ENCODE data around the gene HS3ST4. TPM values are rescaled to one million over a fixed set of nuclear protein-coding genes. Genes with fewer than 3 reads are reported as not detected.

HS3ST4 gene
- total RNA-seq, 3 donors from 2014 or later, result 0.66 to 3.4 TPM; not detected in 1

DNA sequence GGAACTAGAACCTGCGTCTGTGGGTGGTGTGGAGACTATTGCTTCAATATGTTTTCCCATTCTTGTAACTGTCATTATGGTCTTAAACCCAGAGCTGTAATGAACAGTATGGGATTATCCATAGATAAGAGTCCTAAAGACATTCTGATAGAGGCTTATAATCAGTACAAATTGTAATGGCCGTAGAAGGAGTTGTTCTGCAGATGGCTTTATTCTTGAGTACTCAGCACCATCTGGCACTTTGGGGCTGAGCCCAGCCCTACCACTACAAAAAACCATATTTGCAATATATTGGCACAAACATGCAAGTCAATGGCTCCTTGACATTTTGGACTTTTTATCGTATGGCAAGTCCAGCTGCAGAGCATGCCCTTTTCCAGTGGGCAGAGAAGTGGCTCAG is 150.0 kb downstream of the HS3ST4 start:
- Histone ChIP-seq H3K4me3 (no peak overlapping the region), H3K9me3 (no peaks in the 10 kb centered on the region), H3K27me3 (no peaks in the 10 kb centered on the region), H3K27ac (no peak overlapping the region), H3K36me3 (no peaks in the 10 kb centered on the region), H3K4me1 (peaks cover 0 to 3% of the 10 kb centered on the region in 2 donors)
- no peak for DNase-seq (ENCODE audit: low spot score in 2 of 2)
- TF ChIP-seq POLR2AphosphoS5 (IDR thresholded peaks at IDR 0.05), result no peak
- TF ChIP-seq, protein P1, sequence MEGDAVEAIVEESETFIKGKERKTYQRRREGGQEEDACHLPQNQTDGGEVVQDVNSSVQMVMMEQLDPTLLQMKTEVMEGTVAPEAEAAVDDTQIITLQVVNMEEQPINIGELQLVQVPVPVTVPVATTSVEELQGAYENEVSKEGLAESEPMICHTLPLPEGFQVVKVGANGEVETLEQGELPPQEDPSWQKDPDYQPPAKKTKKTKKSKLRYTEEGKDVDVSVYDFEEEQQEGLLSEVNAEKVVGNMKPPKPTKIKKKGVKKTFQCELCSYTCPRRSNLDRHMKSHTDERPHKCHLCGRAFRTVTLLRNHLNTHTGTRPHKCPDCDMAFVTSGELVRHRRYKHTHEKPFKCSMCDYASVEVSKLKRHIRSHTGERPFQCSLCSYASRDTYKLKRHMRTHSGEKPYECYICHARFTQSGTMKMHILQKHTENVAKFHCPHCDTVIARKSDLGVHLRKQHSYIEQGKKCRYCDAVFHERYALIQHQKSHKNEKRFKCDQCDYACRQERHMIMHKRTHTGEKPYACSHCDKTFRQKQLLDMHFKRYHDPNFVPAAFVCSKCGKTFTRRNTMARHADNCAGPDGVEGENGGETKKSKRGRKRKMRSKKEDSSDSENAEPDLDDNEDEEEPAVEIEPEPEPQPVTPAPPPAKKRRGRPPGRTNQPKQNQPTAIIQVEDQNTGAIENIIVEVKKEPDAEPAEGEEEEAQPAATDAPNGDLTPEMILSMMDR (IDR thresholded peaks at IDR 0.05), result no peak
- TF ChIP-seq POLR2A (IDR thresholded peaks at IDR 0.05), result no peak
- intact Hi-C loops (cut with DNase I; ENCODE audit: low total_unique reads), result loop anchor here (5.0 kb wide), 1 partner anchor 474 kb away; no protein-coding TSS in a partner anchor

DNA sequence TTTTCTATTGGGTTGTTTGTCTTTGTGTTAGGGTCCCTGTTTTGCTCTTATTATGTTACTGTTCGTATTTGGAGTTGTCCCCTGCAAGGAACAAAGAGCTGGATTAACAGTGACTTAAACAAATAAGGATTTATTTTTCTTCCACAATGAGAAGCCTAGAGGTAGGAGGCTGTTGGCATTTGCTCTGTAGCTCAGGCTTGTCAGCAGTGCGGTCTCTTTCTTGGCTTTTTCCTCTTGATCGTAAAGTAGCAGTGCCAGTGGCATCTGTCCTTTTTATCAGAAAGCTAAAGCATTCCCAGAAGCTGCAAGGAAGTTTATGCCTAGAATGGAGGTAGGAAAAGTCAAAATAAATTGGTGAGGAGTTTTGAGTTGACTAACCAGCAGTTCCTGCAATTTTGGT is 154.1 kb downstream of the HS3ST4 start:
- Histone ChIP-seq H3K9me3 (no peaks in the 10 kb centered on the region), H3K27ac (no peak overlapping the region), H3K36me3 (no peaks in the 10 kb centered on the region), H3K27me3 (no peaks in the 10 kb centered on the region), H3K4me3 (no peak overlapping the region), H3K4me1 (no peaks in the 10 kb centered on the region)
- DNase-seq (ENCODE audit: low spot score in 2 of 2), result no peak
- intact Hi-C loops (cut with DNase I; ENCODE audit: low total_unique reads), result no loop called here
- TF ChIP-seq POLR2AphosphoS5 (IDR thresholded peaks at IDR 0.05) (no peak), POLR2A (IDR thresholded peaks at IDR 0.05) (no peak)
- TF ChIP-seq, protein P1 (IDR thresholded peaks at IDR 0.05), result no peak

DNA sequence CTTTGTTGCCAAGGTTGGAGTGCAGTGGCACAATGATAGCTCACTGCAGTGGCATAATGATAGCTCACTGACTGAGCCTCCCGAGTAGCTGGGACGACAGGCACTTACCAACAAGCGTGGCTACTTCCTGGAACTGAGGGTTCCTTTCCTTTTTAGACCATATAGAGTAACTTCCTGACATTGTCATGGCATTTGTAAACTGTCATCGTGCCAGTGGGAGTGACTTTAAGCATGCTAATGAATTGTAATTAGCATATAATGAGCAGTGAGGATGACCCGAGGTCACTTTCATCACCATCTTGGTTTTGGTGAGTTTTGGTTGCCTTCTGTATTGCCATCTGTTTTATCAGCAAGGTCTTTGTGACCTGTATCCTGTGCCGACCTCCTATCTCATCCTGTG is 162.4 kb downstream of the HS3ST4 start:
- TF ChIP-seq POLR2A (IDR thresholded peaks at IDR 0.05), result no peak

DNA sequence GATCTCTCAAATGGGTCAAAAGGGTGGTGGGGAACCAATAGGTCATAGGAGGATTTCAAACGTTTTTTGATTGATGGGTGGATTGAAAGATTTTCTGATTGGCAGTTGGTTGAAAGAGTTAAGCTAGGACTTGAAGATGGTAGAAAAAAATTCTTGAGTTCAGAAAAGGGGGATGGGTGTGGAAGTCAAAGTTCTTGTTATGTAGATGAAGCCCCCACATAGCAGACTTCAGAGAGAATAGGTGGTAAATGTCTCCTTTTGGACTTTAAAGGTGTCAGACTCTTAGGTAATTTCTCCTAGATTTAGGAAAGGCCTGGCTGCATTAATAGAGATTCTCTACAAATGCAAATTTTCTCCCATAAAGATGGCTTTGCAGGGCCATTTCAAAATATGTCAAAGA is 163.3 kb downstream of the HS3ST4 start:
- Histone ChIP-seq H3K36me3 (no peaks in the 10 kb centered on the region), H3K27me3 (peaks cover 0 to 4% of the 10 kb centered on the region in 2 donors), H3K9me3 (peaks cover 0 to 10% of the 10 kb centered on the region in 2 donors), H3K4me3 (no peak overlapping the region), H3K27ac (no peak overlapping the region), H3K4me1 (no peaks in the 10 kb centered on the region)
- TF ChIP-seq, protein P1 (IDR thresholded peaks at IDR 0.05), result no peak
- TF ChIP-seq POLR2A (IDR thresholded peaks at IDR 0.05) (no peak), POLR2AphosphoS5 (IDR thresholded peaks at IDR 0.05) (no peak)
- intact Hi-C loops (cut with DNase I; ENCODE audit: low total_unique reads), result no loop called here
- no peak for DNase-seq (ENCODE audit: low spot score in 2 of 2)

More for the DNA sequence above, 162.4 kb downstream of the HS3ST4 start:
- intact Hi-C loops (cut with DNase I; ENCODE audit: low total_unique reads), result no loop called here
- H3K27ac ChIP-seq, result no peak overlapping the region
- H3K4me3 ChIP-seq, result no peak overlapping the region
- H3K27me3 ChIP-seq, result peaks cover 0 to 4% of the 10 kb centered on the region in 2 donors
- no peaks in the 10 kb centered on the region for H3K36me3 ChIP-seq
- peaks cover 0 to 8% of the 10 kb centered on the region in 2 donors for H3K9me3 ChIP-seq
- no peak for DNase-seq (ENCODE audit: low spot score in 2 of 2)
- H3K4me1 ChIP-seq, result no peaks in the 10 kb centered on the region

DNA sequence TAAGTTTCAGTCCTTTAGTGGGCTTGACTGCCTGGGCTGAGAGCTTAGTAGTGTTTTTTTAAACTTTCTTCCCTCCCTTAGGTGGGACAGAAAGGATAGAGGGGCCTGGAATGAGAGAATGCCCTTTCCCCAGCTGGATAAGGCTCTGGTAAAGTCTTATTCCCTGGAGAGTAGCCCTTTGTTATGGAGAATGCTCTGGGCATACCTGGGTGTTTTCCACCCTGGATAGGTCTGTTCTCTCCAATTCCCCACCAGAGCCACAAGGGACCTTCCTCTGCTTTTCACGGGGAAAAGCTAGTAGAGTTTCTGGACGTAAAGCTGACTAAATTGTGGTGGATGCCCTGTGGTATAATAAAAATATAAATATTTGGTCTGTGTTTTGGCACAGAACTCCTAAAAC is 164.1 kb downstream of the HS3ST4 start:
- intact Hi-C loops (cut with DNase I; ENCODE audit: low total_unique reads), result no loop called here
- DNase-seq (ENCODE audit: low spot score in 2 of 2), result no peak
- Histone ChIP-seq H3K27ac (no peak overlapping the region), H3K9me3 (peaks cover 0 to 18% of the 10 kb centered on the region in 2 donors), H3K4me3 (no peak overlapping the region), H3K4me1 (no peaks in the 10 kb centered on the region), H3K27me3 (peaks cover 0 to 4% of the 10 kb centered on the region in 2 donors), H3K36me3 (no peaks in the 10 kb centered on the region)
- TF ChIP-seq, protein P1 (IDR thresholded peaks at IDR 0.05), result no peak
- TF ChIP-seq POLR2A (IDR thresholded peaks at IDR 0.05), result no peak
- TF ChIP-seq POLR2AphosphoS5 (IDR thresholded peaks at IDR 0.05), result no peak

DNA sequence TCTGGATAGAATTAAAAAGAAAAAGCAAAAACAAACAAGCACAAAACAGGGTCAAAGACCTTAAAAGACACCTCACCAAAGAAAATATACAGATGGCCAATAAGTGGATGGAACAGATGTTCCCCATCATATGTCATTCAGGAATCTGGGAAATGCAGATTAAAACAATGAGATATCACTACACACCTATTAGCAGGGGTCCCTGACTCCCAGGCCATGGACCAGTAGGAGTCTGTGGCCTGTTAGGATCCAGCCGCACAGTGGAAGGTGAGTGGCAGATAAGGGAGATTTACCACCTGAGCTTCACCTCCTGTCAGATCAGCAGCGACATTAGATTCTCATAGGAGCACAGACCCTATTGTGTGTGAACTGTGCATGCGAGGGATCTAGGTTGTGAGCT is 167.9 kb downstream of the HS3ST4 start:
- Histone ChIP-seq H3K36me3 (no peaks in the 10 kb centered on the region), H3K27me3 (peaks cover 0 to 4% of the 10 kb centered on the region in 2 donors), H3K9me3 (peaks cover 3 to 18% of the 10 kb centered on the region in 2 donors), H3K27ac (no peak overlapping the region), H3K4me1 (no peaks in the 10 kb centered on the region), H3K4me3 (no peak overlapping the region)
- intact Hi-C loops (cut with DNase I; ENCODE audit: low total_unique reads), result no loop called here
- TF ChIP-seq POLR2AphosphoS5 (IDR thresholded peaks at IDR 0.05), result no peak
- no peak for TF ChIP-seq POLR2A (IDR thresholded peaks at IDR 0.05)
- TF ChIP-seq, protein P1 (IDR thresholded peaks at IDR 0.05), result no peak
- no peak for DNase-seq (ENCODE audit: low spot score in 2 of 2)
